ENCODE results near the gene MROH2A. TPM values are rescaled to one million over a fixed set of nuclear protein-coding genes. Genes with fewer than 3 reads are reported as not detected.

Gene MROH2A
- total RNA-seq, 1 experiment from 2014 or later = not detected

DNA sequence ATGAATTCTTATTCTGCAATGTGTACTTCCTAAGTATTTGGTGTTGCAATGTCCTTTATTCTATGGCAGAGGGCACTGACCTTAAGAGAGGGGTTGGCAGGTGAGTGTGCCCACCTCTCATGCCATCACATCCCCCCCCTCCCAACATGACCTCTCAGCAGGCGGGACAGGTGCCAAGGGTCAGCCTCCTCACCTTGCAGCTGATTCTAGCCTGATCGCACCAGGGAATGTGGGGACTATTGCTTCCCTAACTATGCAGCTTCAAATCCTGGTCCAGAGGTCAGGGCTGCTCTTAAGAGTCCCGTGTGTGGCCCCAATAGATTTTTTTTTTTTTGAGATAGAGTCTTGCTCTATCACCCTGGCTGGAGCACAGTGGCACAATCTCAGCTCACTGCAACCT, 66.7 kb downstream of the MROH2A start:
- TF ChIP-seq POLR2AphosphoS5 (IDR thresholded peaks at IDR 0.05; ENCODE audit: low read depth, low read length) (no peak), ELF1 (IDR thresholded peaks at IDR 0.05; ENCODE audit: borderline replicate concordance, low read depth) (no peak), TCF7L2 (IDR thresholded peaks at IDR 0.05; ENCODE audit: borderline replicate concordance, extremely low read depth, insufficient read depth, insufficient read length) (no peak), EZH2 (IDR thresholded peaks at IDR 0.05) (no peak), ZNF274 (IDR thresholded peaks at IDR 0.05; ENCODE audit: low read depth, low read length) (no peak), SP1 (IDR thresholded peaks at IDR 0.05; ENCODE audit: low read depth) (no peak), CBX3 (IDR thresholded peaks at IDR 0.05; ENCODE audit: low read depth) (no peak), SRF (IDR thresholded peaks at IDR 0.05; ENCODE audit: low read depth) (no peak), CEBPB (IDR thresholded peaks at IDR 0.05; ENCODE audit: low read depth) (no peak), EZH2phosphoT487 (IDR thresholded peaks at IDR 0.05; ENCODE audit: borderline replicate concordance) (no peak), RAD21 (IDR thresholded peaks at IDR 0.05; ENCODE audit: low read depth) (no peak), FOSL1 (IDR thresholded peaks at IDR 0.05; ENCODE audit: low read depth) (no peak), ZFX (IDR thresholded peaks at IDR 0.05) (no peak), SIN3A (IDR thresholded peaks at IDR 0.05; ENCODE audit: low read depth) (no peak), YY1 (IDR thresholded peaks at IDR 0.05; ENCODE audit: extremely low read depth, insufficient replicate concordance, low read depth, low read length) (no peak), JUND (IDR thresholded peaks at IDR 0.05) (no peak)
- TF ChIP-seq, protein P1, sequence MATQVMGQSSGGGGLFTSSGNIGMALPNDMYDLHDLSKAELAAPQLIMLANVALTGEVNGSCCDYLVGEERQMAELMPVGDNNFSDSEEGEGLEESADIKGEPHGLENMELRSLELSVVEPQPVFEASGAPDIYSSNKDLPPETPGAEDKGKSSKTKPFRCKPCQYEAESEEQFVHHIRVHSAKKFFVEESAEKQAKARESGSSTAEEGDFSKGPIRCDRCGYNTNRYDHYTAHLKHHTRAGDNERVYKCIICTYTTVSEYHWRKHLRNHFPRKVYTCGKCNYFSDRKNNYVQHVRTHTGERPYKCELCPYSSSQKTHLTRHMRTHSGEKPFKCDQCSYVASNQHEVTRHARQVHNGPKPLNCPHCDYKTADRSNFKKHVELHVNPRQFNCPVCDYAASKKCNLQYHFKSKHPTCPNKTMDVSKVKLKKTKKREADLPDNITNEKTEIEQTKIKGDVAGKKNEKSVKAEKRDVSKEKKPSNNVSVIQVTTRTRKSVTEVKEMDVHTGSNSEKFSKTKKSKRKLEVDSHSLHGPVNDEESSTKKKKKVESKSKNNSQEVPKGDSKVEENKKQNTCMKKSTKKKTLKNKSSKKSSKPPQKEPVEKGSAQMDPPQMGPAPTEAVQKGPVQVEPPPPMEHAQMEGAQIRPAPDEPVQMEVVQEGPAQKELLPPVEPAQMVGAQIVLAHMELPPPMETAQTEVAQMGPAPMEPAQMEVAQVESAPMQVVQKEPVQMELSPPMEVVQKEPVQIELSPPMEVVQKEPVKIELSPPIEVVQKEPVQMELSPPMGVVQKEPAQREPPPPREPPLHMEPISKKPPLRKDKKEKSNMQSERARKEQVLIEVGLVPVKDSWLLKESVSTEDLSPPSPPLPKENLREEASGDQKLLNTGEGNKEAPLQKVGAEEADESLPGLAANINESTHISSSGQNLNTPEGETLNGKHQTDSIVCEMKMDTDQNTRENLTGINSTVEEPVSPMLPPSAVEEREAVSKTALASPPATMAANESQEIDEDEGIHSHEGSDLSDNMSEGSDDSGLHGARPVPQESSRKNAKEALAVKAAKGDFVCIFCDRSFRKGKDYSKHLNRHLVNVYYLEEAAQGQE (IDR thresholded peaks at IDR 0.05; ENCODE audit: low read depth) = no peak
- TF ChIP-seq, protein P2, sequence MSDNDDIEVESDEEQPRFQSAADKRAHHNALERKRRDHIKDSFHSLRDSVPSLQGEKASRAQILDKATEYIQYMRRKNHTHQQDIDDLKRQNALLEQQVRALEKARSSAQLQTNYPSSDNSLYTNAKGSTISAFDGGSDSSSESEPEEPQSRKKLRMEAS (IDR thresholded peaks at IDR 0.05) = no peak
- H3K27ac ChIP-seq (ENCODE audit: low read depth, low read length) = no peak overlapping the region
- peaks cover 18% of the 10 kb centered on the region; the same call in 1 of the 2 replicates for H4K20me1 ChIP-seq (ENCODE audit: insufficient read depth)
- intact Hi-C loops (cut with micrococcal nuclease) = no loop called here
- H3K4me1 ChIP-seq (ENCODE audit: control insufficient read depth in 1 of 2, insufficient read depth in 2 of 2, low read length in 2 of 2) = no peaks in the 10 kb centered on the region
- H3K9ac ChIP-seq (ENCODE audit: low read length) = no peak overlapping the region
- DNase-seq (ENCODE audit: low read depth, low spot score) (no peak), ATAC-seq (no peak)
- no TSS peak for BruUV-seq (replicated peaks)
- H3K79me2 ChIP-seq (ENCODE audit: insufficient read depth, low read length) = peaks cover 99% of the 10 kb centered on the region
- POLR2A ChIA-PET = no interaction called here
- peaks cover 86 to 97% of the 10 kb centered on the region in 2 experiments for H3K36me3 ChIP-seq (ENCODE audit: control insufficient read depth in 1 of 2, insufficient read depth in 2 of 2, low read length in 2 of 2)
- no peak overlapping the region for H3K4me2 ChIP-seq (ENCODE audit: low read length)
- H3K9me2 ChIP-seq (ENCODE audit: insufficient read depth) = no peaks in the 10 kb centered on the region
- CTCF ChIA-PET = no interaction called here
- no peaks in the 10 kb centered on the region for H3K9me3 ChIP-seq (ENCODE audit: control insufficient read depth in 1 of 2, insufficient read depth in 1 of 2, low read depth in 1 of 2, low read length in 2 of 2)
- H3K27me3 ChIP-seq (ENCODE audit: insufficient read depth, low read length) = no peaks in the 10 kb centered on the region
- RAD21 ChIA-PET (ENCODE audit: low non-redundant PET in 1 of 2, low total read pairs in 2 of 2, uncharacterized antibody in 2 of 2, unreplicated experiment in 2 of 2) = no interaction called here
- no peak overlapping the region for H3K4me3 ChIP-seq (replicated peaks in 1 of 2; ENCODE audit: low read depth in 1 of 2, low read length in 2 of 2)
- no peak overlapping the region for H2AFZ ChIP-seq (ENCODE audit: low read depth, low read length, poor library complexity, severe bottlenecking)

All from HCT116 (cell line).